A673 (cell line): ENCODE data around the gene PTN. TPM values are rescaled to one million over a fixed set of nuclear protein-coding genes. Genes with fewer than 3 reads are reported as not detected.

ENCODE experiments used
- BruUV-seq: library from RNA; stranded (reverse); fragments of 400-500 nt; replicated peaks from 2 replicates; lab custom pipeline; 2021; lab: Mats Ljungman, UMichigan
- CTCF ChIA-PET: fragments of 300-600 bp; sonication (Branson Sonifier 250); formaldehyde crosslinking; loops from one replicate; lab custom pipeline; 2022; ENCODE audit warnings: antibody characterized with exemption; lab: Charles Lee
- POLR2A ChIA-PET: fragments of 300-600 bp; sonication (Branson Sonifier 250); formaldehyde crosslinking; loops from one replicate; lab custom pipeline; 2022; ENCODE audit warnings: antibody characterized with exemption; ENCODE audit not compliant: low non-redundant PET; lab: Charles Lee
- DNase-seq: peaks from one replicate; pipeline ENCODE4 v3.0.0-alpha.2; 2015; ENCODE audit warnings: low spot score
- H3K27ac ChIP-seq: fragments of 200-600 bp; sonication (generic); 2 replicates; pipeline ENCODE4 v1.5.1; 2016; ENCODE audit warnings: mixed run types, low read depth, mild to moderate bottlenecking, mixed read lengths, antibody characterized with exemption, low read length; ENCODE audit not compliant: poor library complexity, severe bottlenecking
- H3K27me3 ChIP-seq: fragments of 200-600 bp; sonication (generic); replicated peaks from 2 replicates; pipeline ENCODE4 v1.6.1; 2017; ENCODE audit warnings: mixed run types, low read depth, mild to moderate bottlenecking, mixed read lengths, antibody characterized with exemption, low read length; ENCODE audit not compliant: insufficient read depth, poor library complexity
- H3K36me3 ChIP-seq: fragments of 200-600 bp; sonication (generic); 2 replicates; pipeline ENCODE4 v1.6.1; 2016; ENCODE audit warnings: mixed run types, mild to moderate bottlenecking, mixed read lengths, antibody characterized with exemption, low read length; ENCODE audit not compliant: insufficient read depth, poor library complexity, severe bottlenecking
- H3K4me1 ChIP-seq: fragments of 200-600 bp; sonication (generic); 2 replicates; pipeline ENCODE4 v1.6.1; 2017; ENCODE audit warnings: mixed run types, mild to moderate bottlenecking, mixed read lengths, antibody characterized with exemption, low read length; ENCODE audit not compliant: insufficient read depth, poor library complexity, severe bottlenecking
- H3K4me3 ChIP-seq: fragments of 200-600 bp; sonication (generic); 2 replicates; pipeline ENCODE4 v1.5.1; 2016; ENCODE audit warnings: low read depth, mixed run types, mild to moderate bottlenecking, mixed read lengths, low read length; ENCODE audit not compliant: poor library complexity, severe bottlenecking
- H3K9me3 ChIP-seq: fragments of 200-600 bp; sonication (generic); 2 replicates; pipeline ENCODE4 v1.6.1; 2016; ENCODE audit warnings: mixed run types, low read depth, mild to moderate bottlenecking, mixed read lengths, antibody characterized with exemption, low read length; ENCODE audit not compliant: poor library complexity, severe bottlenecking
- EZH2 ChIP-seq: fragments of 200-600 bp; sonication (generic); IDR thresholded peaks from 2 replicates; pipeline ENCODE4 v1.6.1; 2017; ENCODE audit warnings: borderline replicate concordance, low read depth, mild to moderate bottlenecking, mixed read lengths, antibody characterized with exemption, low read length; ENCODE audit not compliant: poor library complexity, severe bottlenecking
- intact Hi-C: fragments of 100-400 bp; cut with micrococcal nuclease; formaldehyde crosslinking; loops from one replicate; pipeline ENCODE4 v1.10.0; 2022; ENCODE audit not compliant: unreplicated experiment
- total RNA-seq: library from RNA; stranded (reverse); gene quantifications from 2 replicates; pipeline ENCODE4 v1.2.3, GENCODE V29; 2021
- TF ChIP-seq, protein P1 (sequence below): fragments of 300-800, 200-600 bp; sonication (generic); conservative IDR thresholded peaks from 2 replicates; pipeline ENCODE4 v1.5.1; 2017; ENCODE audit warnings: low read depth, mild to moderate bottlenecking, antibody characterized with exemption, low read length, moderate library complexity, mixed read lengths

The PTN gene
- total RNA-seq, 1 experiment from 2014 or later = 0.41 TPM

DNA sequence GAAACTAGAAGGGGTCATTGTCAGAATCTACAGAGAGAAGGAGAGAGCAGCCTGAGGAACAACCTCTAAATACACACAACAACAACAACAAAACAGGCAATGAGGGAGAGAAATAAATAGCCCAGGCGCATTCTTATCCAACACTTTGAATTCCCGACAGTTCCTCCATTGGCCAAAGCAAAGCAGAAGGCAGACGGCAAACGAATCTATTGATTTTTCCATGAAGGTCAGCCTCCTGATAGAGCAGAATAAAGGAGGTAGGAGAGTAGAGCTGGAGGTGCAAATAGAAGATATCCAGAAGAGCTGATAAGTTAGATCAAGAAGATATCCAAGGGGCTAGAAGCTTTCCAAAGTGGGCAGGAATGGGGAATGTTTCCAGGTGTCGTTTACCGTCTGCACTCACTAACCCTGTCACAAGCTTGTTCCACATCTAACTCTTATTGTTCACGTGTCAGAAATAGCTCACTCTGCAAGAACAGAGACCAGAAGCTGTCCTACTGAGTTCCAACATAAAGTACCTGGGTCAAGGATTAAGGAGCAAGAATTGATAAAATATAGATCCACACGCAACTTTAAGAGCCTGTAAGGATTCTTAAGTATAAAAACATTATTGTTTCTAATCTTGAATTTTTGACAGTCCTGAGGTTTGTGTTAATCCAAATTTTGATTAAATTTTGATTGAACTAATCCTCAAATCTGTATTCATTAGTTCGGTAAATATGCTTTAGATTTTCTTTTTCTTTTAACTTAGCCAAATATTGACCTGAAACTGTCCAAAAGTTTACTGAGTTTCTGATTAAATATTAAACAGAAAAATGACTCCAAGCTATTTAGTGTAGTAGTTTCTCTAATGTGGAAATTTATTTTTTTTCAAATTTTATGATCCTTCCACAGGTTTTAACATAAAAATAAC is 45.7 kb downstream of the PTN start:
- H3K4me1 ChIP-seq = no peaks in the 10 kb centered on the region
- no peaks in the 10 kb centered on the region for H3K36me3 ChIP-seq
- TF ChIP-seq EZH2 = no peak
- TF ChIP-seq, protein P1, sequence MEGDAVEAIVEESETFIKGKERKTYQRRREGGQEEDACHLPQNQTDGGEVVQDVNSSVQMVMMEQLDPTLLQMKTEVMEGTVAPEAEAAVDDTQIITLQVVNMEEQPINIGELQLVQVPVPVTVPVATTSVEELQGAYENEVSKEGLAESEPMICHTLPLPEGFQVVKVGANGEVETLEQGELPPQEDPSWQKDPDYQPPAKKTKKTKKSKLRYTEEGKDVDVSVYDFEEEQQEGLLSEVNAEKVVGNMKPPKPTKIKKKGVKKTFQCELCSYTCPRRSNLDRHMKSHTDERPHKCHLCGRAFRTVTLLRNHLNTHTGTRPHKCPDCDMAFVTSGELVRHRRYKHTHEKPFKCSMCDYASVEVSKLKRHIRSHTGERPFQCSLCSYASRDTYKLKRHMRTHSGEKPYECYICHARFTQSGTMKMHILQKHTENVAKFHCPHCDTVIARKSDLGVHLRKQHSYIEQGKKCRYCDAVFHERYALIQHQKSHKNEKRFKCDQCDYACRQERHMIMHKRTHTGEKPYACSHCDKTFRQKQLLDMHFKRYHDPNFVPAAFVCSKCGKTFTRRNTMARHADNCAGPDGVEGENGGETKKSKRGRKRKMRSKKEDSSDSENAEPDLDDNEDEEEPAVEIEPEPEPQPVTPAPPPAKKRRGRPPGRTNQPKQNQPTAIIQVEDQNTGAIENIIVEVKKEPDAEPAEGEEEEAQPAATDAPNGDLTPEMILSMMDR = no peak
- intact Hi-C loops = no loop called here
- H3K27ac ChIP-seq = no peak overlapping the region
- no peak for DNase-seq
- POLR2A ChIA-PET = no interaction called here
- H3K27me3 ChIP-seq = no peaks in the 10 kb centered on the region
- H3K9me3 ChIP-seq = no peaks in the 10 kb centered on the region
- CTCF ChIA-PET = no interaction called here
- H3K4me3 ChIP-seq = no peak overlapping the region
- no TSS peak for BruUV-seq

DNA sequence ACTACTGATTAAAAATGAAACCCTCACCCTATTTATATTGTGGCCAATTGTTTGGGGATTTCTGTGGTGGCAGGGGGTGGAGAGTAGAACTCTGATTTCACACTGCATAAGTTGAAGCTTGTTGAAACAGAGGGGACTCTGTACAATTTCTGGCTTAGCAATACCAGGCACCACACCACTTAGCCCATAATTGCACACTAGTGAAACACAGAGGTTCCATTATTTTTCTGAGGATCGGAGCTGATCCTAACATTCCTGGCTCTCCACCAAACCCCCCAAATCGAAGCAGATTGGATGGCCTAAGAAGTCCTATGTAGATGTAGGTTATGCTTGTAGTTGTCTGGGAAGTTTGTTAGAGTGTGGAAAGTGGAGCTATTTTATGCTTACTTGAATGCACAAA is 47.0 kb downstream of the PTN start:
- intact Hi-C loops = no loop called here
- no peaks in the 10 kb centered on the region for H3K4me1 ChIP-seq
- ChIA-PET CTCF (no interaction called here), POLR2A (no interaction called here)
- no peaks in the 10 kb centered on the region for H3K9me3 ChIP-seq
- TF ChIP-seq, protein P1 = no peak
- no peak for TF ChIP-seq EZH2
- H3K4me3 ChIP-seq = no peak overlapping the region
- no peaks in the 10 kb centered on the region for H3K27me3 ChIP-seq
- DNase-seq = no peak
- BruUV-seq = no TSS peak
- H3K36me3 ChIP-seq = no peaks in the 10 kb centered on the region
- H3K27ac ChIP-seq = no peak overlapping the region

DNA sequence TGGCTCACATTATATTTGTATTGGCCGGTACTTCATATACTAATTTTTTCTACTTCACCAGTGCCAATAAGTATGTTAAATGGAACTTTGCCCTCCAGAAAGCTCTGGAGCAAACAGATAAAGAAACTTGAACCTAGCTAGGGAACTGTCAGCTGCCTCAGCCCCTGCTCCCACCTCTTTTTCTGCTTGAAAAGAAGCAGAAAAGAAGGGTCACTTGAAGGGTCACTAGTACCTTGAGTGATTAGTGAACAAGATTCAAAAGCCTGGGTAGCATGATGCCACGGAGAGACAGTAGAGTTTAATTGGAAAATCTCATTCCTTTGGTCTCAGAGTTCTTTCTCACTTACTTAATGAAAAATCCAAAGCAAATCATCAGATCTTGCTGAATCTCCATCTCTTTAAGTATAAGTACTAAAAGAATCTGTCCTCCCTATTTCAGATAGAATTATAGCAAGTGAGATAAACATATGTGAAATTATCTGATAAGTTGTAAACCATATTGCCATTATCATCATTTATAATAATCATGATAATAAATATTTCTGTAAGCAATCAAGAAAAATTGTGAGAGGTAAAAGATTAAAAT is 47.7 kb downstream of the PTN start:
- no peak for TF ChIP-seq EZH2
- TF ChIP-seq, protein P1 = no peak
- Histone ChIP-seq H3K27ac (no peak overlapping the region), H3K4me3 (no peak overlapping the region), H3K36me3 (no peaks in the 10 kb centered on the region), H3K27me3 (no peaks in the 10 kb centered on the region), H3K4me1 (no peaks in the 10 kb centered on the region), H3K9me3 (no peaks in the 10 kb centered on the region)
- ChIA-PET POLR2A (no interaction called here), CTCF (no interaction called here)
- intact Hi-C loops = no loop called here
- BruUV-seq = no TSS peak
- no peak for DNase-seq
